HEK293T (cell line): ENCODE results near the gene DCP2.

Experiments
- CTCF ChIA-PET: fragments of 350-600 bp; formaldehyde crosslinking; extraction: SDS; loops from one replicate; lab custom pipeline; 2021; ENCODE audit warnings: antibody characterized with exemption, inconsistent platforms; lab: Yijun Ruan, JAX
- POLR2A ChIA-PET: fragments of 350-600 bp; formaldehyde crosslinking; extraction: SDS; loops from one replicate; lab custom pipeline; 2020; ENCODE audit warnings: antibody characterized with exemption, inconsistent platforms; lab: Yijun Ruan, JAX
- DNase-seq: peaks from one replicate; pipeline ENCODE4 v3.0.0; 2012; ENCODE audit warnings: mixed read lengths; ENCODE audit errors: extremely low spot score
- ARNT ChIP-seq: fragments of 450-650 bp; IDR thresholded peaks from 2 replicates; pipeline ENCODE4 v1.6.1; 2017; ENCODE audit warnings: mild to moderate bottlenecking
- BHLHE40 ChIP-seq: fragments of 450-650 bp; IDR thresholded peaks from 2 replicates; pipeline ENCODE4 v1.6.1; 2016; ENCODE audit warnings: mild to moderate bottlenecking, moderate library complexity, borderline replicate concordance
- CTBP1 ChIP-seq: fragments of 450-650 bp; IDR thresholded peaks from 2 replicates; pipeline ENCODE4 v1.6.1; 2016; ENCODE audit warnings: borderline replicate concordance
- ELF4 ChIP-seq: fragments of 450-650 bp; IDR thresholded peaks from 2 replicates; pipeline ENCODE4 v1.6.1; 2017; ENCODE audit warnings: antibody characterized with exemption
- FOXA1 ChIP-seq: fragments of 450-650 bp; IDR thresholded peaks from 2 replicates; pipeline ENCODE4 v1.6.1; 2016; ENCODE audit warnings: mild to moderate bottlenecking
- FOXK2 ChIP-seq: fragments of 450-650 bp; IDR thresholded peaks from 2 replicates; pipeline ENCODE4 v1.6.1; 2016; ENCODE audit warnings: mild to moderate bottlenecking
- FOXM1 ChIP-seq: fragments of 450-650 bp; IDR thresholded peaks from 2 replicates; pipeline ENCODE4 v1.6.1; 2017; ENCODE audit warnings: mild to moderate bottlenecking, borderline replicate concordance
- HDGF ChIP-seq: fragments of 450-650 bp; IDR thresholded peaks from 2 replicates; pipeline ENCODE4 v1.6.1; 2017; ENCODE audit warnings: antibody characterized with exemption, borderline replicate concordance
- L3MBTL2 ChIP-seq: fragments of 450-650 bp; conservative IDR thresholded peaks from 2 replicates; pipeline ENCODE4 v1.6.1; 2016; ENCODE audit warnings: mild to moderate bottlenecking
- LEF1 ChIP-seq: fragments of 450-650 bp; IDR thresholded peaks from 2 replicates; pipeline ENCODE4 v1.6.1; 2017; ENCODE audit warnings: mild to moderate bottlenecking, borderline replicate concordance
- NFRKB ChIP-seq: fragments of 450-650 bp; IDR thresholded peaks from 2 replicates; pipeline ENCODE4 v1.6.1; 2016; ENCODE audit warnings: mild to moderate bottlenecking, moderate library complexity
- SP1 ChIP-seq: fragments of 450-650 bp; IDR thresholded peaks from 2 replicates; pipeline ENCODE4 v1.6.1; 2017
- SUZ12 ChIP-seq: fragments of 450-650 bp; IDR thresholded peaks from 2 replicates; pipeline ENCODE4 v1.6.1; 2016; ENCODE audit warnings: mild to moderate bottlenecking
- TARDBP ChIP-seq: fragments of 450-650 bp; IDR thresholded peaks from 2 replicates; pipeline ENCODE4 v1.6.1; 2016
- ZNF384 ChIP-seq: fragments of 450-650 bp; IDR thresholded peaks from 2 replicates; pipeline ENCODE4 v1.6.1; 2016
- TF ChIP-seq, protein P1 (sequence below): fragments of 450-650 bp; IDR thresholded peaks from 2 replicates; pipeline ENCODE4 v1.6.1; 2016

The DCP2 gene

GRCh38 chr5:113035096-113035495 is 58.5 kb downstream of the DCP2 start:
- TF ChIP-seq ZNF384 (no peak), SUZ12 (no peak), L3MBTL2 (no peak), CTBP1 (no peak), BHLHE40 (no peak), FOXM1 (no peak), LEF1 (no peak), FOXK2 (no peak), FOXA1 (no peak), NFRKB (no peak)
- ChIA-PET CTCF (no interaction called here), POLR2A (no interaction called here)
- no peak for DNase-seq

DNA sequence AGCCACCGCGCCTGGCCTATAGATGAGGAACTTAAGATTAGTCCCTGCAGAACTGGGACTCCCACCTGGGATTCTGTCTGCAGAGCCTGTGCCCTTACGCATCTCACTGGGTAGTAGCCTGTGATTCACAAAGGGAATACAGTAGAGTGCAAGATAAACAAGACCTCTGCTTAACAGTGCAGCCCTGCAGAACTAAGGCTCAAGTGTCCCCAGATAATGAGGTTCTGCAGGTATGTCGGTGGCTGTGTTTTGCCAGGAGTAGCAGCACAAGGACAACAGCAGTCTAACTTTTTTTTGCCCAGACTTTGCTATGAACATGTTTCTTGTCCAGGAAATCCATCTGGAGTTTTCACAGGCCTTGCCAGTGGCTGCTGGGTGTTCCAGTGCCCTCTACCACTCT is 59.7 kb downstream of the DCP2 start:
- ChIA-PET CTCF (no interaction called here), POLR2A (no interaction called here)
- no peak for DNase-seq
- TF ChIP-seq FOXK2, result no peak
- TF ChIP-seq BHLHE40, result no peak
- no peak for TF ChIP-seq SP1
- no peak for TF ChIP-seq LEF1
- TF ChIP-seq L3MBTL2, result no peak
- no peak for TF ChIP-seq TARDBP
- no peak for TF ChIP-seq ZNF384
- TF ChIP-seq ELF4, result no peak
- TF ChIP-seq SUZ12, result no peak
- TF ChIP-seq NFRKB, result no peak
- TF ChIP-seq CTBP1, result no peak
- no peak for TF ChIP-seq ARNT
- TF ChIP-seq, protein P1, sequence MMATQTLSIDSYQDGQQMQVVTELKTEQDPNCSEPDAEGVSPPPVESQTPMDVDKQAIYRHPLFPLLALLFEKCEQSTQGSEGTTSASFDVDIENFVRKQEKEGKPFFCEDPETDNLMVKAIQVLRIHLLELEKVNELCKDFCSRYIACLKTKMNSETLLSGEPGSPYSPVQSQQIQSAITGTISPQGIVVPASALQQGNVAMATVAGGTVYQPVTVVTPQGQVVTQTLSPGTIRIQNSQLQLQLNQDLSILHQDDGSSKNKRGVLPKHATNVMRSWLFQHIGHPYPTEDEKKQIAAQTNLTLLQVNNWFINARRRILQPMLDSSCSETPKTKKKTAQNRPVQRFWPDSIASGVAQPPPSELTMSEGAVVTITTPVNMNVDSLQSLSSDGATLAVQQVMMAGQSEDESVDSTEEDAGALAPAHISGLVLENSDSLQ, result no peak
- TF ChIP-seq FOXA1, result no peak

- DNase-seq, result no peak
- ChIA-PET POLR2A (no interaction called here), CTCF (no interaction called here)
- no peak for TF ChIP-seq SUZ12
- TF ChIP-seq SP1, result no peak
- TF ChIP-seq CTBP1, result no peak
- TF ChIP-seq, protein P1, result no peak
Observed at GRCh38 chr5:113036826-113037225, 60.2 kb downstream of the DCP2 start.

DNA sequence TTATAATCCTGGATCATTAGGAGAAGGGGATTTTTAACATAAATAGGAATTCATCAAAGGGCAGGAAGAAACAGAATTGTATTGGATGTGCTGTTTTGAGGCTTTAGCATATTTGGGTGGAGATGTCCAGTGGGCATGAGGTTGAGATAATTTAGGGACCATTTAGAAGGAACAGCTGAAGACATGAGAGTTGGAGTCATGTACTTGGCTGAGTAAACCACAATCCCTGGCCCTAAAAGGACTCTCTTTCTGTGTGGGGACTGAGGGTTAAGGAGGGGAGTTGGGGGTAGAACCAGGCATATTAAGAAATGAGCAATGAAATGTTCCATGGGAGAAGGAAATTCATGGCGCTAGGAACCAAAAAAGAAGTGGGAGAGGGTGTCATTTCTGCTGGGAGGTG is 61.5 kb downstream of the DCP2 start:
- DNase-seq, result no peak
- TF ChIP-seq TARDBP (no peak), NFRKB (no peak), CTBP1 (no peak), ZNF384 (no peak), FOXA1 (no peak), ELF4 (no peak), ARNT (no peak), L3MBTL2 (no peak), LEF1 (no peak), BHLHE40 (no peak), HDGF (no peak), FOXM1 (no peak)
- TF ChIP-seq, protein P1, result no peak
- ChIA-PET CTCF (no interaction called here), POLR2A (no interaction called here)

DNA sequence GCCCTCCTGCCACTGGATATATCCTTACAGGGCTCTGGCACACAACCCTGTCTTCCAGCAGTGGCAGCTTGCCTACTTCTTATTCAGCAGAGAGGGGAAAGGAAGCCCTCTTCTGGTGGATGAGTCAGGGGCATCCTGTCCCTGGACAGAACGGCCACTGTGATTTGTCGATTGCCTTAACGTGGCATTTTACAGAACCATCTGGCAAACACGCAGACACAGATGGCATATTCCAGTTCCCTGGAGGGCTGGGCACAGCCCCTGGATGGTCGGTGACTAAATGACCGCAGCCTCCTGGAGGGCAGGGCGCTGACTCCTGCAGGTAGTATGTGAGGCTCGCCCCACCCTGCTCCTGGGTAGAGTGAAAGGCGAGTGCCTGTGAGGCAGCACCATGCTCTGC is 62.1 kb downstream of the DCP2 start:
- ChIA-PET POLR2A (no interaction called here), CTCF (no interaction called here)

GRCh38 chr5:113039229-113039933 is 62.8 kb downstream of the DCP2 start:
- ChIA-PET CTCF (no interaction called here), POLR2A (no interaction called here)
- TF ChIP-seq CTBP1, result no peak
- DNase-seq, result no peak

More for the DNA sequence above, 62.1 kb downstream of the DCP2 start:
- no peak for TF ChIP-seq NFRKB
- DNase-seq, result no peak

DNA sequence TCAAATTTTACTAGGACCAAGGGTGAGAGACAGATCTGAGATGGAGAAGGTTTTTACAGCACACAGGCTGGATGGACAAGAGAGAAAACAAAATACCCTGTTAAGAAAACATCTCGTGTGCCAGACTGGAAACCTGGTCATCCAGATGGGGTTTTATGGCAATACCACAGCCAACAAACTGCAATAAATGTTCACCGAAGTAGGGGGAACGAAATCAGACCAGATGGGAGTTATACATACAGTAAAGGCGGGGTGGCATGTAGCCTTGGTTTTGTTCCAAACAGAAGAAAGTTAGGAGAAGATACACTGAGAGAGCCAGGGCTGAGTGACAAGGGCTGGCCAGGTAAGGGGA is 63.3 kb downstream of the DCP2 start:
- POLR2A ChIA-PET, result no interaction called here
- TF ChIP-seq ELF4 (no peak), ARNT (no peak), FOXK2 (no peak), HDGF (no peak)
- no peak for DNase-seq
- CTCF ChIA-PET, result no interaction called here
